Measurements from ENCODE around the gene PDRG1.

DNA sequence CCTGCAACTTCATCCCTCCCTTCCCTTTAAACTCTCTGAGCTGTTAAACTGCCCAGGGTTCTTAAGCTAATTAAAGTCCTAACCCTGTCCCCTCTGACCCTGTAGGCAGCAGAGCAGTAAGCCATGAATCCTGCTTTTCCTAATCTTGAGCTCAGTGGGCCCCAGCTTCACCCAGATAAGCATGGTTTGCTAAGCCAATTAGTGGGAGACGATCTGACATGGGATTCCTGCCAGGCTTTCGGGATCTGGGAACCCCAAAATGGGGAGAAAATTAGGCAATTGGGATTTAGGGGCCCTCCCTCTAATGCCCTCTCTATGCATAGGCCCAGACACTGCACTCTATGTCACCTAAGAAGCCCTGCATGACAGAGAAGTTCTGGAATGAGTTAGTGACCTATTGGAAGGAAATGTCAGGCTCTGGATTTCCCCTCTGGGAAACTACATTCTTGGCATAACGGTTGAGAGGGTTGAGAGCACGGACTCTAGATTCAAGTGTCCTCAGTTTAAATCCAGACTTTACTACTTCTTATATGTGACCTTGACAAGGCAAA, 20.7 kb upstream of the PDRG1 start:
- TF ChIP-seq, protein P1, sequence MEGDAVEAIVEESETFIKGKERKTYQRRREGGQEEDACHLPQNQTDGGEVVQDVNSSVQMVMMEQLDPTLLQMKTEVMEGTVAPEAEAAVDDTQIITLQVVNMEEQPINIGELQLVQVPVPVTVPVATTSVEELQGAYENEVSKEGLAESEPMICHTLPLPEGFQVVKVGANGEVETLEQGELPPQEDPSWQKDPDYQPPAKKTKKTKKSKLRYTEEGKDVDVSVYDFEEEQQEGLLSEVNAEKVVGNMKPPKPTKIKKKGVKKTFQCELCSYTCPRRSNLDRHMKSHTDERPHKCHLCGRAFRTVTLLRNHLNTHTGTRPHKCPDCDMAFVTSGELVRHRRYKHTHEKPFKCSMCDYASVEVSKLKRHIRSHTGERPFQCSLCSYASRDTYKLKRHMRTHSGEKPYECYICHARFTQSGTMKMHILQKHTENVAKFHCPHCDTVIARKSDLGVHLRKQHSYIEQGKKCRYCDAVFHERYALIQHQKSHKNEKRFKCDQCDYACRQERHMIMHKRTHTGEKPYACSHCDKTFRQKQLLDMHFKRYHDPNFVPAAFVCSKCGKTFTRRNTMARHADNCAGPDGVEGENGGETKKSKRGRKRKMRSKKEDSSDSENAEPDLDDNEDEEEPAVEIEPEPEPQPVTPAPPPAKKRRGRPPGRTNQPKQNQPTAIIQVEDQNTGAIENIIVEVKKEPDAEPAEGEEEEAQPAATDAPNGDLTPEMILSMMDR (IDR thresholded peaks at IDR 0.05), result no peak
- no peak for TF ChIP-seq EZH2 (IDR thresholded peaks at IDR 0.05; ENCODE audit: borderline replicate concordance, insufficient read depth, low read depth, low read length, poor library complexity, severe bottlenecking)
